ENCODE measurements around the gene TNNC2.

GRCh38 chr20:45781391-45781931, 45.7 kb downstream of the TNNC2 start:
- no peak for TF ChIP-seq ETV6 (IDR thresholded peaks at IDR 0.05; ENCODE audit: borderline replicate concordance in 1 of 2, low read depth in 2 of 2, low read length in 1 of 2)
- TF ChIP-seq ETV6 (CRISPR knock-in tag; IDR thresholded peaks at IDR 0.05; ENCODE audit: borderline replicate concordance), result no peak
- no peak for TF ChIP-seq CHD2 (IDR thresholded peaks at IDR 0.05; ENCODE audit: low read depth, low read length)
- TF ChIP-seq ZFX (CRISPR knock-in tag; IDR thresholded peaks at IDR 0.05), result no peak
- TF ChIP-seq ZBTB1 (CRISPR knock-in tag; IDR thresholded peaks at IDR 0.05; ENCODE audit: borderline replicate concordance, low read depth), result no peak
- no peak for TF ChIP-seq XRCC5 (IDR thresholded peaks at IDR 0.05; ENCODE audit: low read depth, low read length)

Measured in K562 (cell line).